ENCODE data around the gene TMEM178B.

GRCh38 chr7:141374425-141374824 lies 300.6 kb downstream of the TMEM178B start:
- TF ChIP-seq CTCF (IDR thresholded peaks at IDR 0.05 in 4 of 5, conservative IDR thresholded peaks at IDR 0.05 in 1 of 5) (no peak), POLR2A (IDR thresholded peaks at IDR 0.05) (no peak)
